K562 (cell line): Measurements from ENCODE around the gene SCAPER.

ENCODE experiments used
- BHLHE40 ChIP-seq: IDR thresholded peaks from 2 replicates; pipeline ENCODE4 v1.6.1; 2011; ENCODE audit warnings: low read length, improper control_type of control experiment
- SMARCA4 ChIP-seq: fragments of 450-650 bp; IDR thresholded peaks from 2 replicates; pipeline ENCODE4 v1.6.1; 2016
- SRF ChIP-seq, 2 experiments: fragments of 250-450, 450-650 bp in 1 of 2; sonication (Bioruptor Pico) in 1 of 2; sonication (generic) in 1 of 2; formaldehyde crosslinking; IDR thresholded peaks; 2 replicates each; pipeline versions ENCODE4 v1.5.0 to v1.5.1; 2020 to 2022; ENCODE audit warnings: mild to moderate bottlenecking in 1 of 2, missing genetic modification reagents in 1 of 2
- TF ChIP-seq, protein P1 (sequence below), 3 experiments: IDR thresholded peaks in 2 of 3; conservative IDR thresholded peaks in 1 of 3; 2 replicates each; pipeline ENCODE4 v1.5.1; 2011 to 2012; ENCODE audit warnings: low read length in 3 of 3, mild to moderate bottlenecking in 3 of 3, control low read depth in 2 of 3, improper control_type of control experiment in 1 of 3, inconsistent platforms in 1 of 3, low read depth in 1 of 3, mixed read lengths in 1 of 3, moderate library complexity in 1 of 3; ENCODE audit not compliant: insufficient read depth in 2 of 3

- TF ChIP-seq, protein P1, sequence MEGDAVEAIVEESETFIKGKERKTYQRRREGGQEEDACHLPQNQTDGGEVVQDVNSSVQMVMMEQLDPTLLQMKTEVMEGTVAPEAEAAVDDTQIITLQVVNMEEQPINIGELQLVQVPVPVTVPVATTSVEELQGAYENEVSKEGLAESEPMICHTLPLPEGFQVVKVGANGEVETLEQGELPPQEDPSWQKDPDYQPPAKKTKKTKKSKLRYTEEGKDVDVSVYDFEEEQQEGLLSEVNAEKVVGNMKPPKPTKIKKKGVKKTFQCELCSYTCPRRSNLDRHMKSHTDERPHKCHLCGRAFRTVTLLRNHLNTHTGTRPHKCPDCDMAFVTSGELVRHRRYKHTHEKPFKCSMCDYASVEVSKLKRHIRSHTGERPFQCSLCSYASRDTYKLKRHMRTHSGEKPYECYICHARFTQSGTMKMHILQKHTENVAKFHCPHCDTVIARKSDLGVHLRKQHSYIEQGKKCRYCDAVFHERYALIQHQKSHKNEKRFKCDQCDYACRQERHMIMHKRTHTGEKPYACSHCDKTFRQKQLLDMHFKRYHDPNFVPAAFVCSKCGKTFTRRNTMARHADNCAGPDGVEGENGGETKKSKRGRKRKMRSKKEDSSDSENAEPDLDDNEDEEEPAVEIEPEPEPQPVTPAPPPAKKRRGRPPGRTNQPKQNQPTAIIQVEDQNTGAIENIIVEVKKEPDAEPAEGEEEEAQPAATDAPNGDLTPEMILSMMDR (IDR thresholded peaks at IDR 0.05 in 2 of 3, conservative IDR thresholded peaks at IDR 0.05 in 1 of 3; ENCODE audit: insufficient read depth in 2 of 3, low read depth in 1 of 3, low read length in 3 of 3) = no peak
- TF ChIP-seq BHLHE40 (no peak), SMARCA4 (no peak), SRF (CRISPR knock-in tag; IDR thresholded peaks at IDR 0.05) (no peak)
Observed at GRCh38 chr15:76503804-76504203, 401.3 kb downstream of the SCAPER start.
